Measurements from ENCODE around the gene NXPH4. TPM values are rescaled to one million over a fixed set of nuclear protein-coding genes. Genes with fewer than 3 reads are reported as not detected.

Gene NXPH4
- total RNA-seq (2012; rRNA removed) = 1.3 and 2.2 TPM in 2 replicates

GRCh38 chr12:57216014-57216911 is at the start of gene NXPH4:
NXPH4 (plus strand) TSS chr12:57216794; CDS start chr12:57216970, 176 bp downstream.
- Histone ChIP-seq H3K9me3 (replicated peaks; ENCODE audit: low read length) (no peaks in the 10 kb centered on the region), H3K27me3 (ENCODE audit: control insufficient read depth, insufficient read depth, low read length) (peaks cover 25% of the 10 kb centered on the region), H3K4me3 (ENCODE audit: low read length) (peak within 1 kb of the TSS; percentile 64), H3K9ac (ENCODE audit: low read depth, low read length) (no peak within 1 kb of the TSS), H3K4me1 (ENCODE audit: control insufficient read depth, insufficient read depth, low read length) (peaks cover 35% of the 10 kb centered on the region), H3K36me3 (ENCODE audit: insufficient read depth, low read length) (peaks cover 23% of the 10 kb centered on the region), H3K4me2 (ENCODE audit: low read length) (peak within 1 kb of the TSS; percentile 88)

GRCh38 chr12:57166971-57167371 is 49.6 kb upstream of the NXPH4 start:
- Histone ChIP-seq H3K36me3 (ENCODE audit: insufficient read depth, low read length) (peaks cover 94% of the 10 kb centered on the region), H3K4me1 (ENCODE audit: control insufficient read depth, insufficient read depth, low read length) (peaks cover 43% of the 10 kb centered on the region), H3K27me3 (ENCODE audit: control insufficient read depth, insufficient read depth, low read length) (no peaks in the 10 kb centered on the region), H3K4me3 (ENCODE audit: low read length) (no peak overlapping the region), H3K4me2 (ENCODE audit: low read length) (no peak overlapping the region), H3K9me3 (replicated peaks; ENCODE audit: low read length) (no peaks in the 10 kb centered on the region), H3K9ac (ENCODE audit: low read depth, low read length) (no peak overlapping the region)

DNA sequence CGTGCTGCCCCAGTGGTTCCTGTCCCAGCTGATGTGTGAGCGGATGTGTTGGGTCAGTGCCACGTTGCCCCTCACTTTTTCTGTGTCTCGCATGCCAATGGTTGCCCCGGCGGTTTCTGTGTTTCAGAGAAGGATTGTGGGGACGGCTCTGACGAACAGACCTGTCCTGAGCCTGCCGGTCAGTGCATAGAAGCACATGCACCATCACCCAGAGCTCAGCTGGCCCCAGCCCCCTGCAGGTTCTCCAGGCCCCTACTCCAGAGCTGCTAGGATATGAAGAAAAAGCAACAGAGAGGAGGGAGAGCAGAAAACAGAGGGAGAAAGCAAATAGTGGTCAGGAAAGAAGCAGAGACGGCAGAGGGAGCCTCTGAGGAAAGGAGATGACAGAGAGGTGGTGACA is 48.5 kb upstream of the NXPH4 start:
- Histone ChIP-seq H3K4me2 (ENCODE audit: low read length) (no peak overlapping the region), H3K4me1 (ENCODE audit: control insufficient read depth, insufficient read depth, low read length) (peaks cover 43% of the 10 kb centered on the region), H3K27me3 (ENCODE audit: control insufficient read depth, insufficient read depth, low read length) (no peaks in the 10 kb centered on the region), H3K4me3 (ENCODE audit: low read length) (no peak overlapping the region), H3K9me3 (replicated peaks; ENCODE audit: low read length) (no peaks in the 10 kb centered on the region), H3K36me3 (ENCODE audit: insufficient read depth, low read length) (peaks cover 91% of the 10 kb centered on the region), H3K9ac (ENCODE audit: low read depth, low read length) (no peak overlapping the region)

DNA sequence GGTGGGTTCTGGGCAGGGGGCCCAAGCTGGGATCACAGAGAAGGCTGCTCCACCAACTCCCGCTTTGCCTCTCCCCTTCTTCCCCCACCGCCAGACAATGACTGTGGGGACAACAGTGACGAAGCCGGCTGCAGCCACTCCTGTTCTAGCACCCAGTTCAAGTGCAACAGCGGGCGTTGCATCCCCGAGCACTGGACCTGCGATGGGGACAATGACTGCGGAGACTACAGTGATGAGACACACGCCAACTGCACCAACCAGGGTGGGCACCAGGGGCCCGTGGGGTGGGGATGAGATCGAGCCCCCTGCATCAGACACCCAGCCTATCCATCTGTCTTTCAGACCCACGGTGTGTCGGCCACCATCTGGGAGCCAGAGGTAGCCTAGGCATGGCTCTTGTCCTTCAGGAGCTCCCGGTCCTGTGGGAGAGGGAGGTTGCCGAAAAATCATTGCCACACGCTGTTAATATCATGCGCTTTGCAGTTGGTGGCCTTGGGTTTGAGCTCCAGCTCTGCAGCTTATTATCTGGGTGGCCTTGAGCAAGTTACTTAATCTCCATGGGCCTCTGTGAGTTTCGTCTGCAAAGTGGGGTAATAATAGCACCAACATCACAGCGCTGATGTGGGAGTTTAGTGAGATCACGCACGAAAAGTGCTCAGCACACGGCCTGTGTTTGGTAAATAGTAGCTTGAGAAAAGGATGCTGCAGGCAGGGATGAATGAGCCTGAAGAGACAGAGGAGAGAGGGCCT is 47.4 kb upstream of the NXPH4 start:
- peaks cover 92% of the 10 kb centered on the region for H3K36me3 ChIP-seq (ENCODE audit: insufficient read depth, low read length)
- no peaks in the 10 kb centered on the region for H3K9me3 ChIP-seq (replicated peaks; ENCODE audit: low read length)
- no peak overlapping the region for H3K9ac ChIP-seq (ENCODE audit: low read depth, low read length)
- H3K4me2 ChIP-seq (ENCODE audit: low read length) = no peak overlapping the region
- H3K4me3 ChIP-seq (ENCODE audit: low read length) = no peak overlapping the region
- peaks cover 43% of the 10 kb centered on the region for H3K4me1 ChIP-seq (ENCODE audit: control insufficient read depth, insufficient read depth, low read length)
- H3K27me3 ChIP-seq (ENCODE audit: control insufficient read depth, insufficient read depth, low read length) = no peaks in the 10 kb centered on the region

- Histone ChIP-seq H3K36me3 (ENCODE audit: insufficient read depth, low read length) (peaks cover 92% of the 10 kb centered on the region), H3K9me3 (replicated peaks; ENCODE audit: low read length) (no peaks in the 10 kb centered on the region), H3K27me3 (ENCODE audit: control insufficient read depth, insufficient read depth, low read length) (no peaks in the 10 kb centered on the region), H3K4me2 (ENCODE audit: low read length) (no peak overlapping the region), H3K4me3 (ENCODE audit: low read length) (no peak overlapping the region), H3K4me1 (ENCODE audit: control insufficient read depth, insufficient read depth, low read length) (peaks cover 36% of the 10 kb centered on the region), H3K9ac (ENCODE audit: low read depth, low read length) (no peak overlapping the region)
Measured at GRCh38 chr12:57169969-57170368, 46.6 kb upstream of the NXPH4 start.

DNA sequence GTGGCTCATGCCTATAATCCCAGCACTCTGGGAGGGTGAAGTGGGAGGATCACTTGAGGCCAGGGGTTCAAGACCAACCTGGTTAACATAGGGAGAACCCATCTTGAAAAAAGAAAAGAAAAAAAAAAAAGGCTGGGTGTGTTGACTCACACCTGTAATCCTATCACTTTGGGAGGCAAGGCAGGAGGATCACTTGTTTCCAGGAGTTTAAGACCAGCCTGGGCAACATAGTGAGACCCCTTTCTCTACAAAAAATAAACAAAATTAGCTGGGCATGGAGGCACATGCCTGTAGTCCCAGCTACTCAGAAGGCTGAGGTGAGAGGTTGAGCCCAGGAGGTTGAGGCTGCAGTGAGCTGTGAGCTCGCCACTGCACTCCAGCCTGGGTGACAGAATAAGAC is 46.2 kb upstream of the NXPH4 start:
- Histone ChIP-seq H3K27me3 (ENCODE audit: control insufficient read depth, insufficient read depth, low read length) (no peaks in the 10 kb centered on the region), H3K9ac (ENCODE audit: low read depth, low read length) (no peak overlapping the region), H3K4me2 (ENCODE audit: low read length) (no peak overlapping the region), H3K9me3 (replicated peaks; ENCODE audit: low read length) (no peaks in the 10 kb centered on the region), H3K4me3 (ENCODE audit: low read length) (no peak overlapping the region), H3K4me1 (ENCODE audit: control insufficient read depth, insufficient read depth, low read length) (peaks cover 32% of the 10 kb centered on the region), H3K36me3 (ENCODE audit: insufficient read depth, low read length) (peaks cover 92% of the 10 kb centered on the region)

DNA sequence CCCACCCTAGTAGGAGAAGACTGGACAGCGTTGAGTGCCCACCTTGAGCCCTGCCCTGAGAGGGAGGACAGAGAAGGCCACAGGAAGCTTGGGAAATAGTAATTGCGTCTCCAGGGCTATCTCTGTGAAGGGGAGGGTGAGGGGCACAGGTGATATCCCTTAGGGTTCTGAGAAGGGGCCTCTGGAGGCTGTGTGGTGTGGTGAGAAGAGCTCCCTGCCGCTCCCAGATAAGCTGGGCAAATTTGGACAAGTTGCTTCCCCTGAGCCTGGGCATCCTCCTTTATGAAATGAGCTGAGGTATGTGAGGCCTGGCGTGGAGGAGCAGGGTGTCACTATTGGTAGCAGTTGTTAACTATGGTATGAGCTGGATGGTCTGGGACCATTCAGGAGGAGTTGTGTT is 45.7 kb upstream of the NXPH4 start:
- Histone ChIP-seq H3K27me3 (ENCODE audit: control insufficient read depth, insufficient read depth, low read length) (no peaks in the 10 kb centered on the region), H3K4me3 (ENCODE audit: low read length) (no peak overlapping the region), H3K36me3 (ENCODE audit: insufficient read depth, low read length) (peaks cover 92% of the 10 kb centered on the region), H3K9me3 (replicated peaks; ENCODE audit: low read length) (no peaks in the 10 kb centered on the region), H3K9ac (ENCODE audit: low read depth, low read length) (no peak overlapping the region), H3K4me2 (ENCODE audit: low read length) (no peak overlapping the region), H3K4me1 (ENCODE audit: control insufficient read depth, insufficient read depth, low read length) (peaks cover 30% of the 10 kb centered on the region)

DNA sequence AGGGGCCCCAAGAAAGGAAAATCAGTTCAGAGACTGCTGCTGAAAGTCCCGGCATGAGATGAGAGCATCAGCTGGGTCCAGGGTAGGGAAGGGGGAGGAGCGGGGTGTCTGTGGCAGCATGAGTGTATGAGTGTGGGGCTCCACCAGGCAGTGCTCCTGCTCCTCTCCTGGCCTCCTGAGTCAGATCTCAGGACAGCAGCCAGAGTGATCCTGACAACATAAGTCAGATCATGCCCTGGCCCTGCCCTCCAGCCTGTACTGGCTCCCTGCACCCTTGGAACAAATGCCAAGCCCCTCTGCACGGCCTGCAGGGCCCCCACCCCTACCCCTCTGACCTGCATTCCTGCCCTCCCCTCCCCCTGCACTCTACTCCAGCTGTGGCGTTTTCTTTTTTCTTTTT is 44.9 kb upstream of the NXPH4 start:
- H3K27me3 ChIP-seq (ENCODE audit: control insufficient read depth, insufficient read depth, low read length) = no peaks in the 10 kb centered on the region
- peaks cover 28% of the 10 kb centered on the region for H3K4me1 ChIP-seq (ENCODE audit: control insufficient read depth, insufficient read depth, low read length)
- H3K4me2 ChIP-seq (ENCODE audit: low read length) = no peak overlapping the region
- H3K9me3 ChIP-seq (replicated peaks; ENCODE audit: low read length) = no peaks in the 10 kb centered on the region
- H3K4me3 ChIP-seq (ENCODE audit: low read length) = no peak overlapping the region
- H3K36me3 ChIP-seq (ENCODE audit: insufficient read depth, low read length) = peaks cover 92% of the 10 kb centered on the region
- H3K9ac ChIP-seq (ENCODE audit: low read depth, low read length) = no peak overlapping the region

- H3K4me2 ChIP-seq (ENCODE audit: low read length) = no peak overlapping the region
- no peak overlapping the region for H3K9ac ChIP-seq (ENCODE audit: low read depth, low read length)
- H3K4me1 ChIP-seq (ENCODE audit: control insufficient read depth, insufficient read depth, low read length) = peaks cover 22% of the 10 kb centered on the region
- H3K4me3 ChIP-seq (ENCODE audit: low read length) = no peak overlapping the region
- H3K27me3 ChIP-seq (ENCODE audit: control insufficient read depth, insufficient read depth, low read length) = no peaks in the 10 kb centered on the region
- H3K36me3 ChIP-seq (ENCODE audit: insufficient read depth, low read length) = peaks cover 88% of the 10 kb centered on the region
- no peaks in the 10 kb centered on the region for H3K9me3 ChIP-seq (replicated peaks; ENCODE audit: low read length)
Measured at GRCh38 chr12:57173089-57173488, 43.5 kb upstream of the NXPH4 start.

DNA sequence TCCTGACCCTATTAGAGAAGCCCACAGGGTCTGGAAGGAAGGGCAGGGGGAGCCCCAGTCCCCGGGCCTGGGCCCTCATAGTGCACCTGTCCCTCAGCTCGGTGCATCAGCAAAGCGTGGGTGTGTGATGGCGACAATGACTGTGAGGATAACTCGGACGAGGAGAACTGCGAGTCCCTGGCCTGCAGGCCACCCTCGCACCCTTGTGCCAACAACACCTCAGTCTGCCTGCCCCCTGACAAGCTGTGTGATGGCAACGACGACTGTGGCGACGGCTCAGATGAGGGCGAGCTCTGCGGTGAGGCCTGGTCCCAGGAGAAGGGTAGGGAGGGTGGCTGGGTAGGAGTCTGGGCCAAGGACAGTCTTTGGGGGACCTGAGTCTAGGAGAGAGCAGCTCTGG is 42.9 kb upstream of the NXPH4 start:
- H3K4me3 ChIP-seq (ENCODE audit: low read length) = no peak overlapping the region
- no peaks in the 10 kb centered on the region for H3K9me3 ChIP-seq (replicated peaks; ENCODE audit: low read length)
- H3K27me3 ChIP-seq (ENCODE audit: control insufficient read depth, insufficient read depth, low read length) = no peaks in the 10 kb centered on the region
- H3K9ac ChIP-seq (ENCODE audit: low read depth, low read length) = no peak overlapping the region
- H3K36me3 ChIP-seq (ENCODE audit: insufficient read depth, low read length) = peaks cover 88% of the 10 kb centered on the region
- no peak overlapping the region for H3K4me2 ChIP-seq (ENCODE audit: low read length)
- H3K4me1 ChIP-seq (ENCODE audit: control insufficient read depth, insufficient read depth, low read length) = peaks cover 22% of the 10 kb centered on the region

- H3K9ac ChIP-seq (ENCODE audit: low read depth, low read length) = no peak overlapping the region
- H3K4me1 ChIP-seq (ENCODE audit: control insufficient read depth, insufficient read depth, low read length) = peaks cover 22% of the 10 kb centered on the region
- H3K36me3 ChIP-seq (ENCODE audit: insufficient read depth, low read length) = peaks cover 89% of the 10 kb centered on the region
- H3K4me3 ChIP-seq (ENCODE audit: low read length) = no peak overlapping the region
- no peaks in the 10 kb centered on the region for H3K9me3 ChIP-seq (replicated peaks; ENCODE audit: low read length)
- no peaks in the 10 kb centered on the region for H3K27me3 ChIP-seq (ENCODE audit: control insufficient read depth, insufficient read depth, low read length)
- H3K4me2 ChIP-seq (ENCODE audit: low read length) = no peak overlapping the region
Measured at GRCh38 chr12:57175428-57176138, 41.0 kb upstream of the NXPH4 start.
